ENCODE measurements around the gene LIPF. TPM values are rescaled to one million over a fixed set of nuclear protein-coding genes. Genes with fewer than 3 reads are reported as not detected.

Gene LIPF
- total RNA-seq, 6 experiments from 2014 or later: not detected

DNA sequence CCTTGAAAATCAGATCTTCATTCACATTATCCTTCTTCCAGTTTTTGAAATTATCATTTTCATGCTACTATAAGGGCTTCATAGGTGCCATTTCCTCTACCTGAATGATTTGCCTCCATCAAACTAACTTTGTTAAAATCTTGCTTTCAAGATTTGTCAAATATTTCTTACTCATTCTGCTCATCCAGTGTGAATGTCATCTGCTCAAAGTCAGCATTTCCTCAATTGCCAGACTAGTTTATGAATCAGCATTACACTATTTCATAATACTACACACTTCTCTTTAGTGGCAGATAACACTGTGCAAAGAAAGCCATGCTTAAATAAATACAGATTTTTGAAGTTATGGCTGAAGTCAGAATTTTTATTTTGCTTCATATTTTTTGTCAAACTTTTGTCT, 21.3 kb upstream of the LIPF start:
- H3K27me3 ChIP-seq: no peaks in the 10 kb centered on the region
- H3K4me3 ChIP-seq: no peak overlapping the region
- H3K27ac ChIP-seq: no peak overlapping the region
- TF ChIP-seq POLR2A (IDR thresholded peaks at IDR 0.05) (no peak), CTCF (IDR thresholded peaks at IDR 0.05) (no peak)
- peak in 2 of 4 donors; percentile 40 to 60 for ATAC-seq
- intact Hi-C loops (cut with DNase I): no loop called here
- peaks cover 0 to 4% (median 0%) of the 10 kb centered on the region in 4 donors for H3K9me3 ChIP-seq
- no peaks in the 10 kb centered on the region for H3K36me3 ChIP-seq
- no peak for DNase-seq
- no peaks in the 10 kb centered on the region for H3K4me1 ChIP-seq

DNA sequence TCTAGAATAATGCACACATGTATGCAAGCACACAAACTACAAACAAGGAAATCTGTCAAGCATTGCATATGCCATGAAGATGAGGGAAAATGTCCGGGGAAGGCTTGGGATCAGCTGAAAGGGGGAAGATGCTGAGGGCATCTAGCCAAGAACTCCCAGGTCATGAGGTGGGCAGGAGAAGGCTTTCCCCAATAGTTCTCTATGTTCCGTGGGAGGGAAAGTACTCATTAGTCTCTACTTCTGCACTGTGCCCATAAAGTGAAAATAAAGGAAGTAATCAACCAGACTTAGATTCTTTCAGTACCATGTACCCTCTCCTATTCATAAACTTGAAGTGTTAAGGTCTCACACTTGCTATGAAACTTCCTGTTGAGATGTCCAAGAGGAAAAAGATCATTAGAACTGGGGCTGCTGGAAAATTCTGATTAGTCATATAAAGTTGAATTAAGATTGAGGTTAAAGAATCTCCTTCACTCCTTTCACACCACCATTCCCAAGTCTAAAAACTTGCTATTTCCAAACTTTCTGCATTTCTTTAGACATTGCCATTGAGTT, 17.1 kb upstream of the LIPF start:
- WGBS (ENCODE audit: insufficient coverage, low coverage, low lambda C conversion rate, missing lambda C conversion rate): 40% methylated on average over 2 of the region's 2 CpGs
- no peak for DNase-seq

GRCh38 chr10:88651101-88651551, 13.1 kb upstream of the LIPF start:
- intact Hi-C loops (cut with DNase I): no loop called here
- DNase-seq: no peak
- H3K4me1 ChIP-seq: no peaks in the 10 kb centered on the region
- H3K9me3 ChIP-seq: no peaks in the 10 kb centered on the region
- no peak overlapping the region for H3K4me3 ChIP-seq
- no peaks in the 10 kb centered on the region for H3K36me3 ChIP-seq
- no peak for ATAC-seq
- no peak overlapping the region for H3K27ac ChIP-seq
- H3K27me3 ChIP-seq: no peaks in the 10 kb centered on the region
- no peak for TF ChIP-seq CTCF (IDR thresholded peaks at IDR 0.05)
- TF ChIP-seq POLR2A (IDR thresholded peaks at IDR 0.05): no peak

More for the DNA sequence above, 17.1 kb upstream of the LIPF start:
- H3K36me3 ChIP-seq: no peaks in the 10 kb centered on the region
- intact Hi-C loops (cut with DNase I): no loop called here
- H3K9me3 ChIP-seq: no peaks in the 10 kb centered on the region
- no peaks in the 10 kb centered on the region for H3K27me3 ChIP-seq
- no peak for ATAC-seq
- no peak overlapping the region for H3K27ac ChIP-seq
- TF ChIP-seq POLR2A (IDR thresholded peaks at IDR 0.05) (no peak), CTCF (IDR thresholded peaks at IDR 0.05) (no peak)
- H3K4me1 ChIP-seq: no peaks in the 10 kb centered on the region
- H3K4me3 ChIP-seq: no peak overlapping the region

GRCh38 chr10:88652616-88653015, 11.6 kb upstream of the LIPF start:
- H3K4me1 ChIP-seq: no peaks in the 10 kb centered on the region
- intact Hi-C loops (cut with DNase I): no loop called here
- no peaks in the 10 kb centered on the region for H3K9me3 ChIP-seq
- no peak for DNase-seq
- ATAC-seq: no peak
- no peak overlapping the region for H3K4me3 ChIP-seq
- H3K27ac ChIP-seq: no peak overlapping the region
- no peaks in the 10 kb centered on the region for H3K27me3 ChIP-seq
- TF ChIP-seq CTCF (IDR thresholded peaks at IDR 0.05) (no peak), POLR2A (IDR thresholded peaks at IDR 0.05) (no peak)
- WGBS (ENCODE audit: insufficient coverage, low coverage, low lambda C conversion rate, missing lambda C conversion rate): 75% methylated on average over 2 of the region's 2 CpGs
- no peaks in the 10 kb centered on the region for H3K36me3 ChIP-seq

- no peaks in the 10 kb centered on the region for H3K9me3 ChIP-seq
- no peak for DNase-seq
- no peaks in the 10 kb centered on the region for H3K36me3 ChIP-seq
- no peak overlapping the region for H3K4me3 ChIP-seq
- H3K4me1 ChIP-seq: no peaks in the 10 kb centered on the region
- intact Hi-C loops (cut with DNase I): no loop called here
- no peak for TF ChIP-seq CTCF (IDR thresholded peaks at IDR 0.05)
- TF ChIP-seq POLR2A (IDR thresholded peaks at IDR 0.05): no peak
- no peak overlapping the region for H3K27ac ChIP-seq
- ATAC-seq: no peak
- WGBS (ENCODE audit: insufficient coverage, low coverage, low lambda C conversion rate, missing lambda C conversion rate): no CpG with 5 or more reads among the region's 1 CpG
- no peaks in the 10 kb centered on the region for H3K27me3 ChIP-seq
These were observed 6.3 kb upstream of the LIPF start for GRCh38 chr10:88657901-88658300.

Data from right lobe of liver (tissue), 6 donors.